Measurements from ENCODE around the gene MAP3K10.

- TF ChIP-seq POLR2A (IDR thresholded peaks at IDR 0.05) (no peak), CTCF (IDR thresholded peaks at IDR 0.05) (no peak)
Measured at GRCh38 chr19:40229484-40229883, 38.3 kb downstream of the MAP3K10 start.
